ENCODE data around the gene MCF2L2.

The MCF2L2 gene

DNA sequence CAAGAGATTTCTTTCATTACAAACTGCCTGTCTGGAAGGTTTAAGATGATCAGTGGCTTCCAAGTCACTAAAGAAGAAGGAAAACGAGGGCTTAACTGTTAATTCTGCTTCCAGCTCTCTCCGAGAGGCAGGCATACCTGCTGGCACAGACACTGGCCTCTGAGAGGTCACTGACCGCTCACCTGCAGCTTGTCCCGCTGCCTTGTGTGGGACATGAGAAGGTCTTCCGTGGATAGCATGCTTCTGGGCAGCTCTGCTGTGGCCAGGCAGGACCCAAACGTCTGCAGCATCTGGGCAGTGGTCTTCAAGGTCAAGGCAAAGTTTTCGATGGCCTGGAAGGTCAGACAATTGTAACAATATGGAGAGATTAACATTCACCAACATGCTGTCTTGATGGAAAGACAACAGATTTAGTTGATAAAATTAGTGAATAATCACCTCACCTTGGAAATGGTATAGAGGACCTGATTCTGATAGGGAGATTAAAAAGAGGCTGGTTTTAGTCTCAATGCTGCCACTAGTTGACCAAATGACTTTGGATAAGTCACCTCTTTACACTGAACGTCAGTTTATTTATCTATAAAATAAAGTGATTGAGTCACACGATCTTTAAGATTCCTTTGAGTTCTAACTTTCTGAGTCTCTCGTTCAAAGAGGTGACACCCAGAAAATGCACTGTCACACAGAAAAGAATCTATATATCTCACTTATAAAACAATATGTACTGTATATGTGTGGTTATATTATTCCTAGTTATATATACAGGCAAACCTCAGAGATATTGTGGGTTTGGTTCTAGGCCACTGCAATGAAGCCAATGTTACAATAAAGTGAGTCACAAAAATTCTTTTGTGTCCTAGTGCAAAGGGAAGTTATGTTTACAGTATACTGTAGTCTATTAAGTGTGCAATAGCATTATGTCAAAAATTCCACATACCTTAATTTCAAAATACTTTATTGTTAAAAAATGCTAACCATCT lies 110.2 kb downstream of the MCF2L2 start:
- DNase-seq, result no peak

DNA sequence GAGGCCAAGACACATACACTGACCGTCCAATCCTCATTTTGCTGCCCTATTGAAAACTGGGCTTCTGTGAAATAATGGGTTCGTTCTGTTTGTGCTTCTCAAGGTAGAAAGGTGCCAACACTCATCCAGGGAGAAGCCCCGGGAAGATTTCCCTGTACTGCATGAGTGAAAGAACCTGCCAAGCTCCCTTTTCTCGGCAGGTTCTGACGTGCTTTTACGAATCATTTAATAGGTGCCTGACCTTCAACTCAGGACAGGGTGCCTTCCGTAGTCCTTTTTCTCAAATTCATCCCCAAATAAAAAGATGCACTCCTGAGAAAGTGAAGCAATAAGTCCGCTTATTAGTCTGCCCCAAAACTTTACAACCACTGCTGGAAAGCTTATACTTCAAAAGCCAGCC lies 111.1 kb downstream of the MCF2L2 start:
- DNase-seq, result peak; percentile 30

DNA sequence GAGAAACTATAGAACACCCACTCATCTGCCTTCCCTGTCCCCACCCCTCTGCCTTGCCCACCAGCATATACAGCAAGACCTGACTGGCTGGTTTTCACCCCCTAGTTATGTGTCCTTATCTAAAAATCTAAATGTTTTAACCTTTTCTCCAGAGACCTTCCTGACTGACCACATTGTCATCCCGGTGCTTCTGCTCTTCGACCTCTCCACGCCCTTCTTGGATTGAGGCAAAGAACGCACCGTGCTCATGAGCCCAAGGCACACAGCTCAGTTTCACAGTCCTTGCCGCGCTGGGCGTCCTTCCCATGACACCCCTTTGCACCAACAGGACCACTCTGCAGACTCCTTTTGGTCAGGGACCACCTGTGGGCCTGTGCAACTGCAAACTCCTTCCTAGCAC lies 112.7 kb downstream of the MCF2L2 start:
- peak; percentile 83 for DNase-seq

DNA sequence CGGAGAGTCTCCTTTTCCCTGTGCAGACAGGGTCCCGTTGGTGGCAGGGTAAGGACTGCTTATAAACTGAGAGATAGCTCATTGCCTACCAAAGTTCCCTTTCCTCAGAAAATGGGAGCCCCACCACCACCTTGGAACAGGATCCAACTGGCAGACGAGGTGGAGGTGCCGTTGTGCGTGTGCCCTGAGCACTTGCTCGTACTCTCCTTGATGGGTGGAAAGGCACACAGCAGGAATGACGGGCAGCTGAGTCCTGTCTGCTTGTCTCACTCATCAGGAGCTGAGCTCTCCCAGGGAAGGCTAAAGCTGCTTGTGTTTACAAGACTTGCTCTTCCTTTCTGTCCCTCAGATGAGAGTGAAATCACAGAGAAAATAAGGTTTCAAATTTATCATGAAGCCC lies 114.7 kb downstream of the MCF2L2 start:
- DNase-seq, result peak; percentile 51

DNA sequence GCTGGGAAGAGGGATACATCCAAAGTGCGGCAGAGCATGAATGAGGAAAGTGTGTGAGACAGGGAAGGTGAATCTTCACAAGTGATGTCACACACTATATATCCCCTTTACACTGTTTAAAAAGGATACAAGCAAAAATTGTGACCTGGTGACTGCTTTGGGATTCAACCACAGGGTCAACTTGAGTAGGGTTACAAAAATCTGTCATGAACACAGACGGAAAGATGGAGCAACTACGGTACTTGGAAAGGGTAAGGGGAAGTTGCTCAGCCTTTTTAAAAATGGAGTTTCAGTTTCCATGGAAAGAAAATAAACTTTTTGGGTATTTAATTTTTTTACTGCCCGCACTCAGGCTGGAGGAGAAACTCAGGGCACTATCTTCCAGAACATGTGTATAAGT lies 115.1 kb downstream of the MCF2L2 start:
- DNase-seq, result no peak

DNA sequence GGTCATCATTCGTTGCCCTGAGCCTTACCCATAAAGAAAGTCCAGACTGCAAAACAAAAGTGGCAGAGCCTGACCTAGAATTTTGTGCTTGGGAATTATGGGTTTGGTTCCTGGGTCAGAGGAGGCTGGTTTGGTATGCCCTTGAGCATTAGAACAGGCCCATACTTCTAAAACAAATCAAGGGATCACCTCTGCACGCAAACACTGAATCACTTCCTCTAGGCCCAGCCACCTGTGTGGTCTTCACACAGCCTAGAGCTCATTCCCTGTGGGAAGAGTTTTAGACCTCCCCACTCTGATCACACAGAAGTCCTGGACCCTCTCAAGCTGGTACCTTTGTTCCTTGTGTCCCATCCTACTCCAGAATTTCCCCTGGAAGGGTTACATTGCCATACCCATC lies 116.0 kb downstream of the MCF2L2 start:
- peak; percentile 40 for DNase-seq

DNA sequence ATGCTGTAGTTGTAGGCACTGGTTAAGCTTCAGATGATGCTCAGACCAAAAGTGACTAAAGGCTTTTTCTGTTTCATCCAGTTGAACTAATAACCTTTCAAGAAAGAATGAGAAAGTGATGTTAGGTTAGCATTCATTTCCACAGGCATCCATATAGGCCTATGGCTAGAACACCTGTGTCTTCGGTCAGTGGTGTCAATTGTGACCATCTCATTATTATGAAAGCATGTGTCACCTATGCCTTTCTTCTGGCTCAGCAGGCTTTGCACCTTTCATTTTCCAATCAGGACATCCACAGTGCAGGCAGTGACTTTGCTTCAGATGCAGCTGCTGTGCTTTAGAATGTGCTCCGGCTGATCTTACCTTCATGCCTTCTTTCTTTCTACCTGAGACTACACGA lies 117.5 kb downstream of the MCF2L2 start:
- DNase-seq, result no peak

DNA sequence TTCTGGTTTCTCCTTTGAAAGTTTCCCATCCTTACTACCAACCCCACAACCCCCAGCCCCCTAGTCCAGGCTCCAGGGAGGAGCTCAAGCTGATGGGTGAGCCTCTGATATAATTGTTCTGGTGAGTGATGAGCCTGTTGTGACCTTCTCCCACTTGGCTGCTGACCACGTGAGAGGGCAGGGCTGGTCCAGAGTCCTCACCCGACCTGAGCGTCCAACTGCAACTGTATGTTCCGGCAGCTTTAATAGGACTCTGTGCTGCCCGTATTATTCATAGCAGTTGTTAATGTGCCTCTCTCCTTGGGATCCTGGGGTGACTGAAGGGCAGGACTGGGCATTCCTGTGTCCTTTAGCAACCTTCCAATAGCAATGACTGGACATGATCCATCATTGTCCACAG lies 119.1 kb downstream of the MCF2L2 start:
- no peak for DNase-seq

DNA sequence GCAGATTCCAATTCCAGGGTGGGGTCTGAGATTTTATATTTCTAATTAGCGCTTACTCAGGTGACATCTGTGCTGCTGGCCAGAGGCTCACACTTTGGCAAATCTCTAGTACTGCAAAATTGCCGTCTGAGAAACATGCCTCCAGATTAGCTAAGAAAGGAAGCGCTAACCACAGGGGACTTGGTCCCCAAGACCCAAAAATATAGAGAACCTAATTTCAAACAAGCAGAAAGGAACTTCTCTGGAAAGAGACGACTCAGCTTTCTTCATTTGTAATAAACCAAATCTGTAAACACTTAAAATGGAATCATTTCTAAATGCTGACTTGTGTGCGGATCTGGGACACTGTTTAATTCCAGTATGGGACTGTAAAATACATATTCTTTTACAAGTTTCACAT lies 119.7 kb downstream of the MCF2L2 start:
- DNase-seq, result peak; percentile 1

DNA sequence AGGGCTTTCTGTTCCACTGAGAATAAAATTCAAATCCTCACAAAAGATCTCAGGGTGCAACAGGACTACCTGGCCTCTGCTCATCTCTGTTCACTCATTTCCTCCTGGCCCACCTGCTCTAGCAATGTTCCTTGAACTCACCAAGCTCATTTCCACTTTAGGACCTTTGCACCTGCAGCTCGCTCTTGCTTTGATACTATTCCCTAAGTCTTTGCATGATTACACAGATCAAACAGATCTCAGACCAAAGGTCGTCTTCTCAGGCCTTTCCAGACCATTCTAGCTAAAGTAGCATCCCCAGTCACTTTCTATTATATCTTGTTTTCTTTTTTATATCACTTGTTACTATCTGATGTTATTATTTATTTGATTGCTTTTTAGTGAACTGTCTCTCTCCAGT lies 120.7 kb downstream of the MCF2L2 start:
- no peak for DNase-seq

DNA sequence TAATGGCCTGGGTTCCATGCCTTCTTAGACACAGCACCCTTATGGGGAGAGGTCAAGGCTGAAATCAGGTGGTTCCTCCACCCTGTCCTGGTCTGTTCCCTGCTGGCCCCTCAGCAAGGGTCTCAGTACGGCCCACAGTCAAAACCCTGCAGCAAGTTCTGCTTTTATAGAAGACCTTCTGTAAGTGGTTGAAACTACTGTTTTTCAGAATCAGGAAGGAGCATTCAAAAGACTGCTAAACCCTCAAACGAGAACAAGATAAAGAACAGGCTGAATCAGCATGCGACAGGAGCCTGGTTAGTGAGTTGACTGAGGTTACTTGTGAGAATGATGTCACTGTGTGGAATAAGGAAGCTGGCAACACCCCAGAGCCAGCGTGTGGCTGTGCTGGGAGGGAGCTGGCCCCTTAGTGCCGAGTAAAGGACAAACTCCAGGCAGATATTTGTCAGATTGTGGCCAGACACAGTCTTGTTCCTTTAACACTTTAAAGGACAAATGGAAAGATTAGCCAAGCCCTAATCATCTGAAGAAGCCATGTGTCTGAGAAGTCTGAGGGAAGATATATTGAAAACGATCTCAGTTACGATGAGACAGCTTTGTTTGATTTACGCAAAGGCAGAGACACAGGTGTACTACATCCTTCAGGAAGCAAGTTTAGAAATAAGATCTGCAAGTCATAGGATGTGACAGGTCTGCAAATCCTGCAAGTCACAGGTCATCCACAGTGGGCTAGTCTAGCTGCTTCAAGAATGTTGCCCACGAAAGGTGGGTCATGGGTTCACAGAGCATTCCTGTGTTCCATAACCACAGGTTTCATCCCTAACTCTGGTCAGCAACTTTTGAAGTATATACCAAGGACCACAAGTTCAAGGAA lies 121.4 kb downstream of the MCF2L2 start:
- peak; percentile 79 for DNase-seq

DNA sequence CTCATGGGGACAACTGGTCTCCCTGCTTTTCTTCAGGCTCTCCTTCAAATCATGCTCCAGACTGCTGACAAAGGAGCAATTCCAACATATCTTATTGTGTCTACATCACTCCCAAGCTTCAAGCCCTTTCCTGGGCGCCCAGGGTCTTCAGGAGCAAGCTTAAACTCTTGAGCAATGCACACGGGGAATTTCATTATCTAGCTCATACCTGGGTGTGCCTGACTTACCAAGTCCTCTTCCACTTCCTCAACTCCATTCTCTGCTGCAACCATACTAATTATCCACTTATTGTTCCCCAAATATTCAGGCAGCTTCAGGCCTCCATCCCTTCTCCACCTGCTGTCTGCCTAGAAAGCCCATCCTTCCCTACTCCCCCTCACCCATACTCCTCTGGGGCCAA lies 124.7 kb downstream of the MCF2L2 start:
- DNase-seq, result peak; percentile 17

DNA sequence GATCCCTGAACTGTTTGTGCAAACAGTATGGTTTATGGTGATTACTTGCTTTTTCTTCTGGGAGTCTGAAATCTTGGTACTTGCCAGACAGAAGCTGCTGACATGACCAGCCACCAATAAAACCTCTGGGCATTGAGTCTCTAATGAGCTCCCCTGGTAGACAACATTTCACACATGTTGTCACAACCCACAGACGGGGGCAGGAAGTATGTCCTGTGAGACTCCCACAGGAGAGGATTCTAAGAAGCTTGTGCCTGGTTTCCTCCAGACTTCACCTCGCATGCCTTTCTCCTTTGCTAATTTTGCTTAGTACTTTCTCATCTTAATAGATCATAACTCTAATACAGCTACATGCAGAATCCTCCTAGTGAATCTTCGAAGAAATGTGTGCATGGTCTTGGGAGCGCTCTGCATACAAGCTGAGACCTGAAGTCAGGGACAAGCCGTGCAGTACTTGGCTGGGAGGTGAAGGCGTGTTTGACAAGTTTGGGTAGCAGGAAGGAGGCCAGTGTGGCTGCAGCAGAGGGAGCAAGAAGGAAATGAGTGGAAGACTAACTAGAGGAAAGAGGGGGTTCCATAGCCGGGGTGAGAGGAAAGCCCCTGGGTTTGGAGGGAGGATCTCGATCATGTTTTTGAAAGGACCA lies 126.4 kb downstream of the MCF2L2 start:
- DNase-seq, result peak; percentile 55

DNA sequence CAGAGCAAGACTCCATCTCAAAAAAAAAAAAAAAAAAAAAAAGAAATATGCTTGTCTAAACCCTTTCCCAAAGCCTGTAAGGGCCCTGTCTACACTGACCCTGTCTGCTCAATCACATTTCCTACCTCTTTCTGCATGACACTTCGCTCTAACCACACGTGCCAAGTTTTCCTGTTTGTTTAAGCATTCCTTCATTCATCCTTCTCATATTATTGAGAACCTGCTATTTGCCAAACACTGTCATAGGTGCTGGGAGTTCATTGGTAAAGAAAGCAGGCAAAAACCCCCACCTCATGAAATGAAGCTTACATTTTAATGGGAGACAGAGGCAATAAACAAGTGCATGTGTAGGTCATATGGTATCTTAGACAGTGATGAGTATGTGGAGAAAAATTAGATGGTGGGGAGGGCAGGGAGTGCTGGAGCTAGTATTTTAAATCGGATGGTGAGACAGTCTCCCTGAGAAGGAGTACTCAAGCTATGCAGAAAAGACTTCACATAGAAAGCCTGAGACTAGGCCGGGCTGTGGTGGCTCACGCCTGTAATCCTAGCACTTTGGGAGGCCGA lies 127.3 kb downstream of the MCF2L2 start:
- DNase-seq, result no peak

DNA sequence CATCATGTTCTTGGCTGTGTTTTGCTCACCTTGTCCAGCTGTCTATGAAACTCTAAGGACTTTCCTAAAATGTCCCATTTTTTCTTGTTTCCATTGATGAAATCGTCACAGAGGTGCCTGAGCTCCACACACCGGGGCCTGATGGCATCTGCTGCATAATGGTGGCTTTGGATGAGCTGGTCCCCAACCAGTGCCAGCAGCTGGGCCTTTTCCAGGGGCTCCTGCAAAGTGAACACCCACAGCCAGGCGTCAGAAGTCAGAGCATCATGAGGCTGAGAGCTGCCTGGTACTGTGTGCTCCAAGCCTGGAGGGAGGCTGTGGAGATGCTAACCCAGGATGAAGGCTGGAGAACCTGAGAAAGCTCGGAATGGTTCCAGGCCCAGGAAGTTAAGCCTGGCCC lies 128.4 kb downstream of the MCF2L2 start:
- no peak for DNase-seq

DNA sequence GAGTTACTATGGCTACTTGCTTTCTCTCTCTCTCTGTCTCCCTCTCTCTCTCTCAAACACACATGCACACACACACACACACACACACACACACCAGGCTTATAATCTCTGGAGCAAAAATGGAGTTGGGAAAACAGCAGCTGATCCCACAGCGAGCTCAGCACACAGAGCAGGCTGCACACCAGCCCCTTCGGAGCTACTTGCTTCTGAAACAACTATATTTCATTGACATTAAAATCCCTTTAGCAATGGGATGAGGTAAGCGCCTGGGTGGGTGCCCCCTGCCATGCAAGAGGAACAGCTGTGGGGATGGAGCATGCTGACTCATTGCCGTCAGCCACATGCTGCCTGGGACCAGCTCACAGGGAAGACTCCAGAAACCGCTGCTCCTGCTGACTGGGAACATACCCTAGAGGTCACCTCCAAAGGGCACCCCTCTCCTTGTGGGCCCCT lies 129.7 kb downstream of the MCF2L2 start:
- peak; percentile 82 for DNase-seq

DNA sequence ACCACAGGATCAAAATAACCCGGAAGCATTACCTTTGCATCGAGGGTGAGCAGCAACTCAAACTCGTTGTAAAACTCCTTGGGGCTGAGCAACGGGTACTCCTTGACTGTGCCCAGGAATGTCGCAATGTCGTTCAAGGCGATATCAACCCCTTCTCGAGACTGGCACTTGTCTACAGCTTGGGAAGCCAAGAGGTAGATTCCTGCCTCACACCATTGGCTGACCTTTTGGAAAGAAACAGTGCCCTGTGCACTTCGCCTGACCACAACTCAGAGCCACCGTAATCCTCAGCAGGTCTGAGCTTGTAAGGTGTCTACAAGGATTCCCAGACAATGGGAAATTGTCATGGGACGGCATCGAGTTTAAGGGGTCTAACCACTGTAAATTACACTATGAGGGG lies 131.5 kb downstream of the MCF2L2 start:
- no peak for DNase-seq

DNA sequence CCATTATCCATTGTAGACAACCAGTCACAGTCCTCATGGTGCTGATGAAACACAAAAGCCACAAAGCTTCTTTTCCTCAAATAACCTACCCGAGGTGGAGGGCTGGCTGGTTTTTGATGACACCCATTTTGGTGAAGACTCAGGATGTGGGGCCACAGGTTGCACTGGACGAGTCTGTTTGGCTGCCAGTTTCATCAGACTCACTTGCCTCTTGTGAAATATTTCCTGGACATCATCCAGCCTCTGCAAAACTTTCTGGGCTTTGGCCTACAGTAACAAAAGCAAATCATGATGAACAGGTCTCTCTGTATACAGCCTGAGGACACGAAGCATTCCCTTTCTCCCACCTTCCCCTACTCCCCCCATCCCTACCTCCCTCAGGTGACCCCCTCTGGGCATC lies 133.2 kb downstream of the MCF2L2 start:
- DNase-seq, result no peak

DNA sequence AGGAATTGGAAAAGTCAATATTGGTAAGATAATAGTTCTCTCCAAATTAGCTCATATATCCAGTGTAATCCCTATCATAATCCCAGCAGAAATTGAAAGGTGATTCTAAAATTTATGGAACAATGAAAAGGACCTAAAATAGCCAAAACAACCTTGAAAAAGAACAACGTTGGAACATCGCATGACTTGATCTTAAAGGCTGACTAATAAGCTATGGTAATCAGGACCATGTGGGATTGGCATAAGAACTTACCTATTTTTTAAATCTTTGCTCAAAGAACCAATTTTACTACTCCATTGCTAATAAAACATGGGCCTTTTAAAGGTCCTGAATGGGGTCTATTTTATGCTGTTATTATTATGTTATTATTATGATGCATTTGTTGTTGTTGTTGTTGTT lies 134.5 kb downstream of the MCF2L2 start:
- no peak for DNase-seq

DNA sequence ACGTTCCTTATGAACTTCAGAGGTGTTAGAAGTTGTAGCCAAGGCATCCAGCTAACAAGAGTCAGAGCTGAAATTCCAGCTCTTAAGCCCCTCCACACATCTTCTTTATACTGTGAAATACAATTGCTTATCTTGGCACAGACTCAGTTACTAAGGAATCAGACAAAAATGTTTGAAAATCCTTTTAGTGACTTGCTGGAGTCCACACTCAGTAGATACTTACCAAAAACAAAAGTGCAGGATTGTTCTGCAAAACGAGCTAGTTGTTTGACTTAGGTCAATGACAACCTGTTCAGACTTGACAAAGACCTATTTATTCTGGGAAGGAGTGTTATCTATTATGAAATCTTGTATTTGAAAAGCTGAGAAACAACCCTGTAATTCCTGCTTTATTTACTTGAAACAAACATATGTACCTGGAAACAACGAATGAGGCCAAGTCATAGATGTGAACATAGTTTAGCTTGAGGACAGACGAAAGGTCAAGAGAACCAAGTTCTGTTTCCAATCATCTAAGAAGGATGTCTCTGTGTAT lies 136.9 kb downstream of the MCF2L2 start:
- DNase-seq, result no peak

DNA sequence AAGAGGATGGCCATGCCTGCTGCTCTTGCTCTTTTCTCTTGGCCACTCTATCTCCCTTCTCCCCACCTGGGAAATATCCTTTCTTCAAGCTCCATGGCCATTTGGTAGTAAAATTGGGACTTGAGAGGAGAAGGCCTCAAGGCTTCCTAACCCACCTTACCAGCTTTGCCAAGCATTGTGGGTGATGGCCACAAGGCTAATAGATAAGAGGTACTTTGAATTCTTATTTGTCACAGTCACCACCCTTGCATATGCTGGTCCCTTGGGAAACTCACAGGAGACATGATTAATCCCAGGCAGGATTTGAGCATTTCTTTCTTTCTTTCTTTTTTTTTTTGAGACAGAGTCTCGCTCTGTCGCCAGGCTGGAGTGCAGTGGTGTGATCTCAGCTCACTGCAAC lies 138.2 kb downstream of the MCF2L2 start:
- DNase-seq, result no peak

DNA sequence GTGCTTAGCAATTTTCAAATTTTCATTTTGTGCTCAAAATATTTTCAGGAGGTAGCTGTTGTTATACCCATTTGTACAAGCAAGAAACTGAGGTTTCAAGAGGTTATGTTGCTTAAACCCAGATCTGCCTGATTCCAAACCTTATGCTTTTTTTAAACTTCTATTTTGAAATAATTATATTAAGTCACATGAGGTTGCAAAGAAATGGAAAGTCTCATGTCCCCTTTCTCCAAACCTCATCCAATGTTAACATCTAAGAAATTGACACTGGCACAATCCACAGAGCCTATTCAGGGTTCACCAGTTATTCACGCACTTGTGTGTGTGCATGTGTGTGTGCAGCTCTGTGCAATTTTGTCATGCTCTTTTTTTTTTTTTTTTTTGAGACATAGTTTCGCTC lies 140.3 kb downstream of the MCF2L2 start:
- DNase-seq, result no peak
